Kidney epithelial cell (primary cell): ENCODE data around the gene LRRN4. TPM values are rescaled to one million over a fixed set of nuclear protein-coding genes. Genes with fewer than 3 reads are reported as not detected.
A peak's percentile ranks its signal among the peaks of the same experiment; 100 is the strongest.

Source experiments
- DNase-seq: peaks from one replicate; pipeline ENCODE4 v3.0.0-alpha.2; 2010; ENCODE audit warnings: low read depth
- H3K27me3 ChIP-seq: 2 replicates; pipeline ENCODE4 v1.6.0; 2011; ENCODE audit warnings: low read length; ENCODE audit not compliant: control insufficient read depth, insufficient read depth
- H3K36me3 ChIP-seq: 2 replicates; pipeline ENCODE4 v1.5.1; 2011; ENCODE audit warnings: low read length; ENCODE audit not compliant: control insufficient read depth, insufficient read depth
- H3K4me3 ChIP-seq: 2 replicates; pipeline ENCODE4 v1.5.1; 2011; ENCODE audit warnings: low read depth, mild to moderate bottlenecking, control low read depth, low read length
- CTCF ChIP-seq: IDR thresholded peaks from 2 replicates; pipeline ENCODE4 v1.5.1; 2011; ENCODE audit warnings: mild to moderate bottlenecking, moderate library complexity, low read length, control low read depth, inconsistent platforms; ENCODE audit not compliant: insufficient read depth, poor library complexity, severe bottlenecking
- total RNA-seq: library from RNA; depleted of rRNA; stranded (reverse); fragments of >200 nt; gene quantifications from 2 replicates; pipeline ENCODE4 v1.2.3, GENCODE V29; 2015

The LRRN4 gene
- total RNA-seq, 1 donor from 2014 or later, result 65.3 TPM

- no peak for TF ChIP-seq CTCF
- DNase-seq, result no peak
- Histone ChIP-seq H3K27me3 (no peaks in the 10 kb centered on the region), H3K4me3 (peak overlapping the region; percentile 90), H3K36me3 (peaks cover 2% of the 10 kb centered on the region)
Observed at GRCh38 chr20:6006603-6006949, 47.3 kb downstream of the LRRN4 start.

- no peak overlapping the region for H3K4me3 ChIP-seq
- DNase-seq, result no peak
- no peaks in the 10 kb centered on the region for H3K36me3 ChIP-seq
- no peak for TF ChIP-seq CTCF
- no peaks in the 10 kb centered on the region for H3K27me3 ChIP-seq
Observed at GRCh38 chr20:6000871-6001270, 53.0 kb downstream of the LRRN4 start.

- no peak for DNase-seq
- Histone ChIP-seq H3K27me3 (no peaks in the 10 kb centered on the region), H3K4me3 (no peak overlapping the region), H3K36me3 (peaks cover 2% of the 10 kb centered on the region)
- TF ChIP-seq CTCF, result no peak
Observed at GRCh38 chr20:5999783-6000182, 54.1 kb downstream of the LRRN4 start.

- Histone ChIP-seq H3K36me3 (peaks cover 2% of the 10 kb centered on the region), H3K4me3 (no peak overlapping the region), H3K27me3 (no peaks in the 10 kb centered on the region)
- no peak for TF ChIP-seq CTCF
- DNase-seq, result no peak
Observed at GRCh38 chr20:5996765-5997164, 57.1 kb downstream of the LRRN4 start.

- TF ChIP-seq CTCF, result no peak
- H3K36me3 ChIP-seq, result peaks cover 2% of the 10 kb centered on the region
- H3K27me3 ChIP-seq, result no peaks in the 10 kb centered on the region
- H3K4me3 ChIP-seq, result no peak overlapping the region
- DNase-seq, result peak; percentile 42
Observed at GRCh38 chr20:5991623-5992441, 62.0 kb downstream of the LRRN4 start.

GRCh38 chr20:5990946-5991345, 62.9 kb downstream of the LRRN4 start:
- peaks cover 2% of the 10 kb centered on the region for H3K36me3 ChIP-seq
- no peak for TF ChIP-seq CTCF

More at GRCh38 chr20:5990946-5991345, 62.9 kb downstream of the LRRN4 start:
- no peak for DNase-seq
- Histone ChIP-seq H3K27me3 (no peaks in the 10 kb centered on the region), H3K4me3 (no peak overlapping the region)
